Measurements from ENCODE around the gene PRSS36. TPM values are rescaled to one million over a fixed set of nuclear protein-coding genes. Genes with fewer than 3 reads are reported as not detected.
A peak's percentile ranks its signal among the peaks of the same experiment; 100 is the strongest.

The PRSS36 gene
- total and polyA plus RNA-seq, 2 of the 4 experiments (the other 2 are of a cell fraction) = 0.18 to 0.55 TPM

GRCh38 chr16:31090540-31090939 is 59.3 kb downstream of the PRSS36 start:
- H3K79me1 ChIP-seq (ENCODE audit: low read depth in 1 of 2, low read length in 2 of 2) = peaks cover 34 to 62% of the 10 kb centered on the region in 2 experiments
- H2BK20ac ChIP-seq (ENCODE audit: low read depth, low read length) = no peak overlapping the region
- H3K9me3 ChIP-seq (ENCODE audit: control insufficient read depth, insufficient read depth, low read length) = no peaks in the 10 kb centered on the region
- H2BK120ac ChIP-seq (ENCODE audit: low read depth, low read length) = no peak overlapping the region
- intact Hi-C loops (cut with micrococcal nuclease) = loop anchor here (5.0 kb wide), 1 partner anchor 58 kb away; the partner anchor contains the start of gene STX4
- H3K36me3 ChIP-seq (ENCODE audit: control insufficient read depth, insufficient read depth, low read length) = peaks cover 31% of the 10 kb centered on the region
- CTCF ChIA-PET = no interaction called here
- no peak overlapping the region for H3K9ac ChIP-seq (ENCODE audit: low read depth, low read length)
- H3K23ac ChIP-seq (ENCODE audit: low read depth, low read length) = no peak overlapping the region
- no peak overlapping the region for H3K14ac ChIP-seq (replicated peaks; ENCODE audit: low read depth, low read length)
- no peak for TF ChIP-seq RAD21 (IDR thresholded peaks at IDR 0.05; ENCODE audit: low read length)
- TF ChIP-seq FOS (IDR thresholded peaks at IDR 0.05; ENCODE audit: low read depth, low read length) = no peak
- TF ChIP-seq MXI1 (IDR thresholded peaks at IDR 0.05; ENCODE audit: borderline replicate concordance, low read depth, low read length) = peak; percentile 47; the same call in 1 of the 2 replicates
- H3K27ac ChIP-seq (ENCODE audit: insufficient read depth, low read length) = no peak overlapping the region
- peaks cover 13% of the 10 kb centered on the region for H3K9me1 ChIP-seq (ENCODE audit: insufficient read depth, low read length)
- no peaks in the 10 kb centered on the region for H3K27me3 ChIP-seq (ENCODE audit: control insufficient read depth, insufficient read depth, low read length)
- no TSS peak for BruUV-seq (replicated peaks)
- dilution Hi-C loops (cut with HindIII; ENCODE audit: low sequenced_read_pairs, unreplicated experiment) = no loop called here
- H4K8ac ChIP-seq (ENCODE audit: low read depth in 2 of 2, low read length in 2 of 2) = peak overlapping the region in 1 of 2 experiments; percentile 11; a peak in 1 of 4 replicates
- peaks cover 17% of the 10 kb centered on the region for H4K20me1 ChIP-seq (ENCODE audit: insufficient read depth, low read length)
- H3K4me1 ChIP-seq (ENCODE audit: control insufficient read depth, insufficient read depth, low read length) = peaks cover 3% of the 10 kb centered on the region
- DNase-seq (peak; percentile 65), ATAC-seq (ENCODE audit: low read depth) (no peak; the same call in 1 of the 2 replicates)
- H3K18ac ChIP-seq (ENCODE audit: low read depth, low read length) = no peak overlapping the region
- no peak overlapping the region for H4K5ac ChIP-seq (ENCODE audit: low read depth, low read length)
- no peak overlapping the region for H3K56ac ChIP-seq (ENCODE audit: extremely low read depth, insufficient read depth, low read length)
- peak overlapping the region; percentile 1 for H2AK9ac ChIP-seq (replicated peaks; ENCODE audit: low read depth, low read length, poor library complexity)
- H2AK5ac ChIP-seq (ENCODE audit: low read depth, low read length) = no peak overlapping the region
- POLR2A ChIA-PET (ENCODE audit: unreplicated experiment) = no interaction called here
- H2BK15ac ChIP-seq (ENCODE audit: low read depth, low read length) = no peak overlapping the region
- H4K91ac ChIP-seq (ENCODE audit: insufficient read depth, low read depth, low read length) = no peak overlapping the region
- in situ Hi-C loops (cut with MboI; ENCODE audit: low sequenced_read_pairs) = no loop called here
- H2BK5ac ChIP-seq (ENCODE audit: low read depth, low read length, poor library complexity, severe bottlenecking) = no peak overlapping the region
- peak overlapping the region; percentile 13 for H2AFZ ChIP-seq (replicated peaks; ENCODE audit: low read length, poor library complexity)
- H3K4me3 ChIP-seq (ENCODE audit: insufficient read depth, low read depth, low read length) = no peak overlapping the region
- H3K4ac ChIP-seq (ENCODE audit: low read depth, low read length) = no peak overlapping the region
- H3K4me2 ChIP-seq (ENCODE audit: low read depth, low read length) = no peak overlapping the region
- 100% methylated on average over 1 of the region's 2 CpGs; no CpG with 5 or more reads in 1 of the 2 experiments for WGBS, 2 experiments (ENCODE audit: extremely low coverage in 2 of 2, insufficient read length in 1 of 2)
